HG03095 (cell line): ENCODE data around the gene KCNJ14.

Experiments
- ATAC-seq: cut with Tn5 transposase; IDR thresholded peaks from one replicate; pipeline ENCODE4 v1.9.1; 2021; ENCODE audit warnings: moderate library complexity; ENCODE audit not compliant: unreplicated experiment

KCNJ14 gene

DNA sequence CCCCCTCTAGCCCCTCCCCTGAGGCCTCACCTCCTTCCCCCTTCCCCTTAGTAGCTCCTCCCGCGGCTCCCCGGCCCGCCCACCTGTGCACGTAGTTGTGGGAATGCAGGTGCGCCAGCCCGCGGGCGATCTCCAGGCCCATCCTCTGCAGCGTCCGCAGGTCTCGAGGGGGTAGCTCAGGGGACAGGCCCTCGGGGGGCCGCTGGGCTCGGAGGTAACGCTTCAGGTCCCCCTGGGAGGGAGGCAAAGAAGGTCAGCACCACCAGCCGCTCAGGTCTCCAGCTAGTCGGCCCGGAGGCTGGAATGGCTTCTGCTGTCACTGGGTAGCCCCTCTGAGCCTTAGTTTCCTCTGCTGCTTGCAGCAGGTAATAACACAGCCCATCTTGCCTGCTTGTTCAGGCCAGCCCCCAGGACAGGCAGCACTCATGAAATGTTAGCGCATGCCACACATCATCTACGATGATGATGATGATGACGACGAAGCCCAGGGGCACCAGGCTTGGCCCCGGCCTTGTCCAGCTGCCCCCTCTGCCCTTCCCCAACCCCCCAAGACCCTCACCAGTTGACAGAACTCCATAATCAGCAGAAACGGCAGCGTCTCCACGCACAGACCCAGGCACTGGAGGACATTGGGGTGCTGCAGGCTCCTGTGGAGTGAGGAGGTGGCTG lies 47.1 kb downstream of the KCNJ14 start:
- ATAC-seq, result no peak

- no peak for ATAC-seq
Observed at GRCh38 chr19:48506138-48506733, 50.9 kb downstream of the KCNJ14 start.

GRCh38 chr19:48507911-48508439 lies 52.6 kb downstream of the KCNJ14 start:
- ATAC-seq, result no peak

DNA sequence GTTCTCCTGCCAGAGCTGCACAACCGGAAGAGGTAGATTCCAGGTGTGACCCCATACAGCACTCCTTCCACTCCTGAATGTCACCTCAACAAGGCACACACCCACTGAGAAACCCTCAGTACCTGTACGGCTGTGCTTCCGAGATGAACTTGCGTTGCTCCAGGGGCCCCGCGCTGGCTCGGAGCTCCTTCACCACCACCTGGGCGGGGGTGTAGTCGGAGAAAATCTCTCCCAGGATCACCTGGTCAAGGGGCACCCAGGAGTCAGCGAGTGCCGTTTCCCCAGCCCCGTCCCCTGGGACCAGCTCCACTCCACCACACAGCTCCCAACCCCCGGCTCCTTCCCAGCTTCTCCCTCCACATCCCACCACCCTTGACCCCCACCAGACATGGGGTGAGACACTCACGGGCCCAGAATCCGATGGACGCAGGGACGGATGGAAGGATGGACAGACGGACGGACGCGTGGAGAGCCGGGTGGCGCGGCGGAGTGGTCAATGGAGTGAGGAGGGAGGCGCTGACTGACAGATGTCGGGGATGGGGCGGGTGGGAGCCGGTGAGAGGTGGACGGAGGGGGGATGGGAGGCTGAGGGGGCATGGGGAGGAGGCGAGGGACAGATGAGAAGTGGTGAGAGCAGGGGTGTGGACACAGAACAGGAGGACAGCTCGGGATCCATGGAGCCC lies 53.5 kb downstream of the KCNJ14 start:
- no peak for ATAC-seq

DNA sequence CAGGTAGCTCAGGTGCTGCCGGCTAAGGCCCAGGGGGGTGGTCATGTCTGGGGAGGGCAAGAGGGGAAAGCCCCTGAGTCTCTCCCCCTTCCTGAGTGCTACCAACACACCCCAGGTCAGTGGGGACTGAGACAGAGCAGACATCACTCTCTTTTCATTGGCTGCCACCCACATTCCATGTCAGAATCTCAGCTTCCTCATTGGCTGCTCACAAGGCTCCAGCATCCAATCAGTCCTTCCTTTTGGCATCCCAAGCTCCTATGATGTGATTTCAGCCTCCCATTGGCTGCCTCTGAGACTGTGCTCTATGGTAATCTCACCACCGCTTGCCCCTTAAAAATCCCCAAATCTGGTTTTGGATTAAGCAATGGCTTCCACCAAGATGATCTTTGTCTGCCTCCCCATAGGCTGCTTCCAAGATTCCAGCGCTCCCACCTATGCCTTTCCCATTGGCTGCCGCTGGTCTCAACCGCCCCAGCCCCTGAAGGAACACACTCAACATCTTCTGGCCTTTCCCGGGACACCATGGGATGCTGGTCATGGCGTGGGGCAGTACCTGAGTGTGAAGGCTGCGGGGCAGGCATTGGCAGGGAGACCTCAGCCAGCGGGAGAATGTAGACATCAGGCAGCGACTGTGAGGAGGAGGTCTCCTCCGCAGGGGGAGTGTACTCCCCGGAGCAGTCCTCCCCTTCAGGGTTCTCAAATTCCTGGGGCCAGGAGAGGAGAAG lies 54.3 kb downstream of the KCNJ14 start:
- ATAC-seq, result no peak

- ATAC-seq, result no peak
Observed at GRCh38 chr19:48510421-48511268, 55.3 kb downstream of the KCNJ14 start.

GRCh38 chr19:48511321-48511731 lies 56.0 kb downstream of the KCNJ14 start:
- ATAC-seq, result no peak

DNA sequence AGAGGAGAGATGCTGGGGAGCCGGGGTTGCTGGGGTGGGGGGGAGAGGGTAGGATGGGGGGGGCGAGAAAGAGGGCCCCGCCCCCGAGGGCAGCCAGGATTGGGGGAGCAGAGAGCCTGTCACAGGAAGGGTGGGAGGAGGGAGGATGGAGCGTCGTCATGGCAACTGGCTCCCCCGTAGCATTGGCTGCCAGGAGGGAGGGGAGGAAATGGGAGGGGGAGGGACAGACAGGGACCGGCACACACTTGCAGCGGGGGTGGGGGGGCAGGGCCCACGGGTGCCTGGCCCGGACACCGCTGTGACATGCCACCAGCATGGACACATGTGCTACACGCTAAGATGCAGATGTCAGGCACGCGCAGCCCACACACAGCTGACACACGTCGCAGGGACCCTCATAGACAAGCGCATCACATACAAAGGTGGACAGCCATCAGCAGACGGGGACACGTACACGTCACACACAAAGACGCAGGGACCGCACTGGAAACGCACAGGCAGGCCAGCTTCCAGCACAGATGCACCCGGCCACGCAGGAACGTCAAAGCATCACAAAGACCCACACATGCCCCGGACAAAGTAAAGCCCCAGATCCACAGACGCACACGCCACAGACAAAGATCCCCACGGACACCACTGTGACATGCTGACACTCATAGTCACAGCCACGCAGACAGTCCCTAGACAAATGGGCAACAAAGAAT lies 56.6 kb downstream of the KCNJ14 start, which contains the start of gene LMTK3:
Gene LMTK3 (minus strand): TSS at position 36 of the 704 bp plus-strand sequence. CDS start 259 bp downstream, outside the sequence.
- ATAC-seq, result no peak

- ATAC-seq, result no peak
Observed at GRCh38 chr19:48512504-48513288, 57.3 kb downstream of the KCNJ14 start.

- ATAC-seq, result no peak
Observed at GRCh38 chr19:48513289-48514122, 58.1 kb downstream of the KCNJ14 start.

GRCh38 chr19:48514123-48514458 lies 58.7 kb downstream of the KCNJ14 start:
- ATAC-seq, result no peak

GRCh38 chr19:48516536-48516935 lies 61.2 kb downstream of the KCNJ14 start:
- ATAC-seq, result no peak
